B cell (primary cell): ENCODE data around the gene MUC4. TPM values are rescaled to one million over a fixed set of nuclear protein-coding genes. Genes with fewer than 3 reads are reported as not detected.

Source experiments
- ATAC-seq: fragments of 200-7000 bp; cut with Tn5 transposase; one replicate; pipeline ENCODE4 v1.10.0; 2021; ENCODE audit warnings: low read depth, mild to moderate bottlenecking, moderate number of reproducible peaks, moderate library complexity
- CTCF ChIA-PET: fragments of 350-600 bp; sonication (Branson Sonifier 250); formaldehyde crosslinking; loops from one replicate; lab custom pipeline; 2021; ENCODE audit warnings: antibody characterized with exemption, inconsistent platforms; lab: Charles Lee
- POLR2A ChIA-PET: fragments of 350-600 bp; sonication (Branson Sonifier 250); formaldehyde crosslinking; loops from one replicate; lab custom pipeline; 2021; ENCODE audit warnings: antibody characterized with exemption; lab: Charles Lee
- DNase-seq: peaks from one replicate; pipeline ENCODE4 v3.0.0; 2013
- H2AFZ ChIP-seq: 2 replicates; pipeline ENCODE4 v1.6.1; 2012; ENCODE audit warnings: mild to moderate bottlenecking, low read depth, low read length; ENCODE audit not compliant: insufficient read depth, poor library complexity, severe bottlenecking
- H3K27ac ChIP-seq, 2 donors: 1 replicate in 1 of 2; 2 replicates in 1 of 2; pipeline ENCODE4 v1.5.1; 2012 to 2013; ENCODE audit warnings: low read length in 2 of 2, mild to moderate bottlenecking in 2 of 2, moderate library complexity in 1 of 2
- H3K27me3 ChIP-seq, 4 experiments: fragments of 200-600 bp in 1 of 4; sonication (generic) in 1 of 4; replicated peaks in 1 of 4; 1 replicate in 2 of 4; 2 replicates in 2 of 4; pipeline versions ENCODE4 v1.6.1 to v1.7.0; 2013 to 2016; ENCODE audit warnings: low read length in 3 of 4, mild to moderate bottlenecking in 2 of 4, mixed read lengths in 1 of 4, moderate library complexity in 1 of 4; ENCODE audit not compliant: insufficient read depth in 4 of 4, control insufficient read depth in 3 of 4; ENCODE audit errors: control extremely low read depth in 1 of 4
- H3K36me3 ChIP-seq, 2 experiments: replicated peaks in 1 of 2; 1 replicate in 1 of 2; 2 replicates in 1 of 2; pipeline versions ENCODE4 v1.6.1 to v1.7.1; 2013; ENCODE audit warnings: low read length in 1 of 2; ENCODE audit not compliant: insufficient read depth in 2 of 2, control insufficient read depth in 1 of 2; ENCODE audit errors: control extremely low read depth in 1 of 2, extremely low read depth in 1 of 2
- H3K4me1 ChIP-seq, 2 donors: fragments of 200-600 bp in 1 of 2; sonication (generic) in 1 of 2; 1 replicate in 1 of 2; 2 replicates in 1 of 2; pipeline versions ENCODE4 v1.5.1 to v1.6.1; 2013 to 2017; ENCODE audit warnings: low read length in 2 of 2; ENCODE audit not compliant: control insufficient read depth in 2 of 2, insufficient read depth in 2 of 2
- H3K4me2 ChIP-seq: replicated peaks from 2 replicates; pipeline ENCODE3; 2012; ENCODE audit warnings: mild to moderate bottlenecking, low read depth, low read length; ENCODE audit not compliant: poor library complexity, severe bottlenecking
- H3K4me3 ChIP-seq, 5 experiments: fragments of 200-600 bp in 1 of 5; sonication (generic) in 1 of 5; 1 replicate in 3 of 5; 2 replicates in 2 of 5; pipeline versions ENCODE4 v1.5.1 to v1.7.0; 2011 to 2016; ENCODE audit warnings: low read length in 4 of 5, mild to moderate bottlenecking in 4 of 5, low read depth in 2 of 5, control low read depth in 1 of 5, moderate library complexity in 1 of 5; ENCODE audit not compliant: insufficient read depth in 1 of 5; ENCODE audit errors: control extremely low read depth in 1 of 5, extremely low read depth in 1 of 5
- H3K79me2 ChIP-seq: fragments of 200-600 bp; sonication (generic); one replicate; pipeline ENCODE4 v1.6.0; 2016; ENCODE audit warnings: low read length; ENCODE audit not compliant: control insufficient read depth, insufficient read depth
- H3K9ac ChIP-seq: fragments of 200-600 bp; sonication (generic); 2 replicates; pipeline ENCODE4 v1.6.1; 2017; ENCODE audit warnings: mild to moderate bottlenecking, low read length, moderate library complexity
- H3K9me3 ChIP-seq, 3 donors: one replicate each; pipeline versions ENCODE4 v1.6.1 to v1.7.1; 2013; ENCODE audit warnings: low read length in 2 of 3; ENCODE audit not compliant: control insufficient read depth in 2 of 3, insufficient read depth in 1 of 3; ENCODE audit errors: control extremely low read depth in 1 of 3
- H4K20me1 ChIP-seq: 2 replicates; pipeline ENCODE4 v1.6.0; 2012; ENCODE audit warnings: mild to moderate bottlenecking, low read length; ENCODE audit not compliant: insufficient read depth, control insufficient read depth, poor library complexity, severe bottlenecking
- H3K27ac Mint-ChIP-seq: one replicate; pipeline ENCODE4 v1.8.0; 2021; ENCODE audit warnings: mixed read lengths
- H3K27me3 Mint-ChIP-seq: one replicate; pipeline ENCODE4 v1.8.0; 2021; ENCODE audit warnings: mixed read lengths
- H3K4me1 Mint-ChIP-seq: one replicate; pipeline ENCODE4 v1.8.0; 2021; ENCODE audit warnings: mixed read lengths
- H3K4me3 Mint-ChIP-seq: one replicate; pipeline ENCODE4 v1.8.0; 2021; ENCODE audit warnings: mixed read lengths
- H3K9me3 Mint-ChIP-seq: one replicate; pipeline ENCODE4 v1.8.0; 2022; ENCODE audit warnings: mixed read lengths; ENCODE audit not compliant: insufficient read depth
- EZH2 ChIP-seq: IDR thresholded peaks from 2 replicates; pipeline ENCODE4 v1.6.1; 2012; ENCODE audit warnings: borderline replicate concordance, low read depth, mild to moderate bottlenecking, moderate library complexity, low read length; ENCODE audit not compliant: insufficient read depth, poor library complexity, severe bottlenecking
- WGBS: methylation state at CpG from one replicate; pipeline ENCODE4 v1.1.5; 2013; ENCODE audit warnings: missing lambda C conversion rate; ENCODE audit not compliant: insufficient coverage; 5-methylcytosine and 5-hydroxymethylcytosine counted together
- intact Hi-C: fragments of 100-400 bp; cut with micrococcal nuclease; formaldehyde crosslinking; loops from one replicate; pipeline ENCODE4 v1.10.0; 2022
- polyA minus RNA-seq: library from RNA; depleted of rRNA, polyadenylated mRNA; stranded (reverse); fragments of >200 nt; gene quantifications from 2 replicates; pipeline ENCODE4 v1.2.3, GENCODE V29; 2012
- polyA plus RNA-seq: library from polyadenylated mRNA; depleted of rRNA; stranded (reverse); fragments of >200 nt; gene quantifications from 2 replicates; pipeline ENCODE4 v1.2.3, GENCODE V29; 2012
- total RNA-seq, 2 donors: library from RNA; stranded (reverse); fragments of 120-200 nt in 1 of 2; gene quantifications; 1 replicate in 1 of 2; 2 replicates in 1 of 2; pipeline versions ENCODE4 v1.2.3 to v1.2.4, GENCODE V29; 2013 to 2022
- TF ChIP-seq, protein P1 (sequence below): fragments of 200-600 bp; IDR thresholded peaks from one replicate; pipeline ENCODE4 v1.8.0; 2022; ENCODE audit warnings: antibody characterized with exemption, mild to moderate bottlenecking

MUC4 gene, protein sequence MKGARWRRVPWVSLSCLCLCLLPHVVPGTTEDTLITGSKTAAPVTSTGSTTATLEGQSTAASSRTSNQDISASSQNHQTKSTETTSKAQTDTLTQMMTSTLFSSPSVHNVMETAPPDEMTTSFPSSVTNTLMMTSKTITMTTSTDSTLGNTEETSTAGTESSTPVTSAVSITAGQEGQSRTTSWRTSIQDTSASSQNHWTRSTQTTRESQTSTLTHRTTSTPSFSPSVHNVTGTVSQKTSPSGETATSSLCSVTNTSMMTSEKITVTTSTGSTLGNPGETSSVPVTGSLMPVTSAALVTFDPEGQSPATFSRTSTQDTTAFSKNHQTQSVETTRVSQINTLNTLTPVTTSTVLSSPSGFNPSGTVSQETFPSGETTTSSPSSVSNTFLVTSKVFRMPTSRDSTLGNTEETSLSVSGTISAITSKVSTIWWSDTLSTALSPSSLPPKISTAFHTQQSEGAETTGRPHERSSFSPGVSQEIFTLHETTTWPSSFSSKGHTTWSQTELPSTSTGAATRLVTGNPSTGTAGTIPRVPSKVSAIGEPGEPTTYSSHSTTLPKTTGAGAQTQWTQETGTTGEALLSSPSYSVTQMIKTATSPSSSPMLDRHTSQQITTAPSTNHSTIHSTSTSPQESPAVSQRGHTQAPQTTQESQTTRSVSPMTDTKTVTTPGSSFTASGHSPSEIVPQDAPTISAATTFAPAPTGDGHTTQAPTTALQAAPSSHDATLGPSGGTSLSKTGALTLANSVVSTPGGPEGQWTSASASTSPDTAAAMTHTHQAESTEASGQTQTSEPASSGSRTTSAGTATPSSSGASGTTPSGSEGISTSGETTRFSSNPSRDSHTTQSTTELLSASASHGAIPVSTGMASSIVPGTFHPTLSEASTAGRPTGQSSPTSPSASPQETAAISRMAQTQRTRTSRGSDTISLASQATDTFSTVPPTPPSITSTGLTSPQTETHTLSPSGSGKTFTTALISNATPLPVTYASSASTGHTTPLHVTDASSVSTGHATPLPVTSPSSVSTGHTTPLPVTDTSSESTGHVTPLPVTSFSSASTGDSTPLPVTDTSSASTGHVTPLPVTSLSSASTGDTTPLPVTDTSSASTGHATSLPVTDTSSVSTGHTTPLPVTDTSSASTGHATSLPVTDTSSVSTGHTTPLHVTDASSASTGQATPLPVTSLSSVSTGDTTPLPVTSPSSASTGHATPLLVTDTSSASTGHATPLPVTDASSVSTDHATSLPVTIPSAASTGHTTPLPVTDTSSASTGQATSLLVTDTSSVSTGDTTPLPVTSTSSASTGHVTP (N-terminal part only)
- 0.24 and 1.2 TPM in 2 replicates for total RNA-seq
- 0.05 TPM for total RNA-seq (2013)
- polyA plus RNA-seq, result 0.22 TPM in 1 of 2 replicates, not detected in the other
- polyA minus RNA-seq, result 0.07 and 0.17 TPM in 2 replicates

DNA sequence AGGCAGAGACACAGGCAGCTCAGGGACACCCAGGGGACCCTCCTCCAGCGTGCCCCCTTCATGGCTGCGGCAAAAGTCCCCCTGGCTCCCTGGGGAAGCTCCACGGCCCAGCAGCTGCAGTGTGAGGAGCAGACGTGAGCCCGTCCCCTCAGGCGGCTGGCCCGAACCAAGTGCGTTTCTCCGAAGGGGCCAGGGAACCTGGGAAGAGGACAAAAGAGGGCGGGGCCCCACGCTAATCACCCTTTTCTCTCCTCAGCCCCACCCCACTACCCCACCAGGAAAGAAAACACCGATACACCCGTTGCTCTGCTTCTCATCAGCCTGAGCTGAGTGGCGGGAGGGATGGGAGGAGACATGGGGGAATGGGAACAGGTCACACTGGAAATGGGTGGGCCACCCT lies at the start of gene MUC4:
TSS of gene MUC4 (minus strand) at position 174 of the 400 bp plus-strand sequence. CDS start at position 62, 112 bp downstream.
- peaks cover 0 to 2% (median 0%) of the 10 kb centered on the region in 3 donors for H3K9me3 ChIP-seq
- no peak within 1 kb of the TSS for H3K4me2 ChIP-seq
- ChIA-PET POLR2A (no interaction called here), CTCF (no interaction called here)
- no peaks in the 10 kb centered on the region for H3K27me3 ChIP-seq
- Mint-ChIP-seq H3K27me3 (peaks cover 26% of the 10 kb centered on the region), H3K4me1 (peaks cover 4% of the 10 kb centered on the region), H3K9me3 (no peaks in the 10 kb centered on the region), H3K27ac (no peak within 1 kb of the TSS), H3K4me3 (no peak within 1 kb of the TSS)
- no peaks in the 10 kb centered on the region for H3K36me3 ChIP-seq
- no peaks in the 10 kb centered on the region for H3K79me2 ChIP-seq
- ATAC-seq (no peak), DNase-seq (no peak)
- 74% methylated on average over 5 of the region's 14 CpGs for WGBS
- no peak within 1 kb of the TSS for H3K4me3 ChIP-seq
- intact Hi-C loops, result no loop called here
- H3K4me1 ChIP-seq, result peaks cover 0 to 8% of the 10 kb centered on the region in 2 donors
- no peak within 1 kb of the TSS for H2AFZ ChIP-seq
- no peak within 1 kb of the TSS for H3K27ac ChIP-seq
- no peaks in the 10 kb centered on the region for H4K20me1 ChIP-seq
- TF ChIP-seq, protein P1, sequence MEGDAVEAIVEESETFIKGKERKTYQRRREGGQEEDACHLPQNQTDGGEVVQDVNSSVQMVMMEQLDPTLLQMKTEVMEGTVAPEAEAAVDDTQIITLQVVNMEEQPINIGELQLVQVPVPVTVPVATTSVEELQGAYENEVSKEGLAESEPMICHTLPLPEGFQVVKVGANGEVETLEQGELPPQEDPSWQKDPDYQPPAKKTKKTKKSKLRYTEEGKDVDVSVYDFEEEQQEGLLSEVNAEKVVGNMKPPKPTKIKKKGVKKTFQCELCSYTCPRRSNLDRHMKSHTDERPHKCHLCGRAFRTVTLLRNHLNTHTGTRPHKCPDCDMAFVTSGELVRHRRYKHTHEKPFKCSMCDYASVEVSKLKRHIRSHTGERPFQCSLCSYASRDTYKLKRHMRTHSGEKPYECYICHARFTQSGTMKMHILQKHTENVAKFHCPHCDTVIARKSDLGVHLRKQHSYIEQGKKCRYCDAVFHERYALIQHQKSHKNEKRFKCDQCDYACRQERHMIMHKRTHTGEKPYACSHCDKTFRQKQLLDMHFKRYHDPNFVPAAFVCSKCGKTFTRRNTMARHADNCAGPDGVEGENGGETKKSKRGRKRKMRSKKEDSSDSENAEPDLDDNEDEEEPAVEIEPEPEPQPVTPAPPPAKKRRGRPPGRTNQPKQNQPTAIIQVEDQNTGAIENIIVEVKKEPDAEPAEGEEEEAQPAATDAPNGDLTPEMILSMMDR, result no peak
- TF ChIP-seq EZH2, result no peak
- H3K9ac ChIP-seq, result no peak within 1 kb of the TSS
